Hepatocyte (in vitro differentiated cells): ENCODE data around the gene S100A7. TPM values are rescaled to one million over a fixed set of nuclear protein-coding genes. Genes with fewer than 3 reads are reported as not detected.
A peak's percentile ranks its signal among the peaks of the same experiment; 100 is the strongest.

Source experiments
- DNase-seq: peaks from one replicate; pipeline ENCODE4 v3.0.0-alpha.2; 2016; ENCODE audit warnings: low spot score
- H2AFZ ChIP-seq: fragments of 200-600 bp; sonication (generic); 2 replicates; pipeline ENCODE4 v1.6.0; 2016; ENCODE audit warnings: antibody characterized with exemption, mild to moderate bottlenecking
- H3K27ac ChIP-seq: fragments of 200-600 bp; sonication (generic); 2 replicates; pipeline ENCODE4 v1.5.1; 2016; ENCODE audit warnings: mild to moderate bottlenecking
- H3K27me3 ChIP-seq: fragments of 200-600 bp; sonication (generic); 2 replicates; pipeline ENCODE4 v1.6.1; 2016
- H3K36me3 ChIP-seq: fragments of 200-600 bp; sonication (generic); replicated peaks from 2 replicates; pipeline ENCODE4 v1.5.1; 2016; ENCODE audit warnings: low read depth; ENCODE audit not compliant: insufficient read depth
- H3K4me1 ChIP-seq: fragments of 200-600 bp; sonication (generic); 2 replicates; pipeline ENCODE4 v1.5.1; 2016; ENCODE audit warnings: mild to moderate bottlenecking, moderate library complexity; ENCODE audit not compliant: insufficient read depth
- H3K4me2 ChIP-seq: fragments of 200-600 bp; sonication (generic); 2 replicates; pipeline ENCODE4 v1.6.0; 2016
- H3K4me3 ChIP-seq: fragments of 200-600 bp; sonication (generic); 2 replicates; pipeline ENCODE4 v1.5.1; 2016; ENCODE audit warnings: mild to moderate bottlenecking
- H3K79me2 ChIP-seq: fragments of 200-600 bp; sonication (generic); 2 replicates; pipeline ENCODE4 v1.6.0; 2017; ENCODE audit warnings: mild to moderate bottlenecking
- H3K9me2 ChIP-seq: fragments of 200-600 bp; sonication (generic); replicated peaks from 2 replicates; pipeline ENCODE4 v1.6.0; 2017; ENCODE audit warnings: mild to moderate bottlenecking; ENCODE audit not compliant: insufficient read depth
- H3K9me3 ChIP-seq: fragments of 200-600 bp; sonication (generic); 2 replicates; pipeline ENCODE4 v1.5.1; 2016; ENCODE audit warnings: low read depth, mild to moderate bottlenecking
- H4K20me1 ChIP-seq: fragments of 200-600 bp; sonication (generic); 2 replicates; pipeline ENCODE4 v1.6.0; 2016; ENCODE audit warnings: mild to moderate bottlenecking; ENCODE audit not compliant: insufficient read depth, poor library complexity, severe bottlenecking
- EZH2 ChIP-seq: fragments of 200-600 bp; sonication (generic); IDR thresholded peaks from 2 replicates; pipeline ENCODE4 v1.6.1; 2016; ENCODE audit warnings: antibody characterized with exemption, mild to moderate bottlenecking, borderline replicate concordance
- EZH2phosphoT487 ChIP-seq: fragments of 200-600 bp; sonication (generic); IDR thresholded peaks from one replicate; pipeline ENCODE4 v1.6.1; 2018; ENCODE audit warnings: antibody characterized with exemption, mild to moderate bottlenecking, low read depth, moderate library complexity; ENCODE audit not compliant: unreplicated experiment, severe bottlenecking
- WGBS: methylation state at CpG from one replicate; pipeline ENCODE4 v1.1.6; 2016; ENCODE audit warnings: low lambda C conversion rate; ENCODE audit errors: missing lambda C conversion rate; 5-methylcytosine and 5-hydroxymethylcytosine counted together
- polyA plus RNA-seq: library from polyadenylated mRNA; unstranded; fragments of >200 nt; fragmentation: Nextera tagmentation; extraction: Ambion mirVana; gene quantifications from 2 replicates; pipeline ENCODE4 v1.2.1, GENCODE V29; 2016
- total RNA-seq: library from RNA; depleted of rRNA; stranded (reverse); fragments of >200 nt; gene quantifications from 2 replicates; pipeline ENCODE4 v1.2.3, GENCODE V29; 2014
- TF ChIP-seq, protein P1 (sequence below): fragments of 200-600 bp; sonication (generic); IDR thresholded peaks from 2 replicates; pipeline ENCODE4 v1.5.1; 2016; ENCODE audit warnings: antibody characterized with exemption, mild to moderate bottlenecking; ENCODE audit not compliant: poor library complexity

Gene S100A7
- total and polyA plus RNA-seq, 2 experiments from 2014 or later, result 0.60 to 1.0 TPM

DNA sequence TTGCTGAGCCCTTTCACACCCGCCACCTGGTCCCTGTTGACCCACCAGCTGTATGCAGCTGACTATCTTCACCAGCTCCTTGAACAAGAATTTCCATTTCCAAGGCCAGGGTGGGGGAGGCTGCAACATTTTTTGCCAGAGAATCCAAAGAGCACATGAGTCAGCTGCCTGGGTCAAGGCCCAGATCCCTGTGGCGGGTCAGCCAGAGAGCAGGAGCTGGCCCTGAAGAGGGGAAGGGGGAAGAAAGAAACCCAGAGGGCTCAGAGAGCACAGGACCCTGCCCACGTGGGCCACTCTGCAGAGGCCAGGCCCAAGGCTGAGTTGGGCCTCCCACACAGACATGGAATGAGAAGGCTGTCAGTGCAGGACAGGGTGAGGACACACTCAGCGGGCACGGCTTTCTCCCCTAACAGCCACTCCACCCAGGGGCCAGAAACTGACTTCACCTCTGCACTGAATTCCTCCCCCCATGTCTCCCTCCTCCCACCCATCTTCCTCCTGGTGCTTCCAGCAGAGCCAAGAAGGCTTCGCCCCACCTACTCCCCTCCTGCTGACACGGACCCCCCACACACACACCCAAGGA is 46.5 kb upstream of the S100A7 start:
- H3K36me3 ChIP-seq, result no peaks in the 10 kb centered on the region
- WGBS, result 63% methylated on average over 7 of the region's 7 CpGs
- TF ChIP-seq EZH2phosphoT487 (no peak), EZH2 (no peak)
- TF ChIP-seq, protein P1, sequence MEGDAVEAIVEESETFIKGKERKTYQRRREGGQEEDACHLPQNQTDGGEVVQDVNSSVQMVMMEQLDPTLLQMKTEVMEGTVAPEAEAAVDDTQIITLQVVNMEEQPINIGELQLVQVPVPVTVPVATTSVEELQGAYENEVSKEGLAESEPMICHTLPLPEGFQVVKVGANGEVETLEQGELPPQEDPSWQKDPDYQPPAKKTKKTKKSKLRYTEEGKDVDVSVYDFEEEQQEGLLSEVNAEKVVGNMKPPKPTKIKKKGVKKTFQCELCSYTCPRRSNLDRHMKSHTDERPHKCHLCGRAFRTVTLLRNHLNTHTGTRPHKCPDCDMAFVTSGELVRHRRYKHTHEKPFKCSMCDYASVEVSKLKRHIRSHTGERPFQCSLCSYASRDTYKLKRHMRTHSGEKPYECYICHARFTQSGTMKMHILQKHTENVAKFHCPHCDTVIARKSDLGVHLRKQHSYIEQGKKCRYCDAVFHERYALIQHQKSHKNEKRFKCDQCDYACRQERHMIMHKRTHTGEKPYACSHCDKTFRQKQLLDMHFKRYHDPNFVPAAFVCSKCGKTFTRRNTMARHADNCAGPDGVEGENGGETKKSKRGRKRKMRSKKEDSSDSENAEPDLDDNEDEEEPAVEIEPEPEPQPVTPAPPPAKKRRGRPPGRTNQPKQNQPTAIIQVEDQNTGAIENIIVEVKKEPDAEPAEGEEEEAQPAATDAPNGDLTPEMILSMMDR, result no peak
- H3K4me1 ChIP-seq, result peaks cover 18% of the 10 kb centered on the region
- no peaks in the 10 kb centered on the region for H3K9me2 ChIP-seq
- H3K27me3 ChIP-seq, result no peaks in the 10 kb centered on the region
- peak; percentile 83 for DNase-seq
- H2AFZ ChIP-seq, result no peak overlapping the region
- peak overlapping the region; percentile 41 for H3K4me2 ChIP-seq
- H4K20me1 ChIP-seq, result no peaks in the 10 kb centered on the region
- H3K79me2 ChIP-seq, result no peaks in the 10 kb centered on the region
- peak overlapping the region; percentile 71 for H3K27ac ChIP-seq
- H3K4me3 ChIP-seq, result no peak overlapping the region
- no peaks in the 10 kb centered on the region for H3K9me3 ChIP-seq

- Histone ChIP-seq H2AFZ (no peak overlapping the region), H3K9me3 (no peaks in the 10 kb centered on the region), H3K4me2 (no peak overlapping the region), H3K9me2 (no peaks in the 10 kb centered on the region), H3K27me3 (no peaks in the 10 kb centered on the region), H3K4me1 (peaks cover 18% of the 10 kb centered on the region), H3K79me2 (no peaks in the 10 kb centered on the region), H3K27ac (peak overlapping the region; percentile 41), H4K20me1 (no peaks in the 10 kb centered on the region), H3K4me3 (no peak overlapping the region), H3K36me3 (no peaks in the 10 kb centered on the region)
- 97% methylated on average over 5 of the region's 5 CpGs for WGBS
- no peak for TF ChIP-seq EZH2phosphoT487
- TF ChIP-seq EZH2, result no peak
- TF ChIP-seq, protein P1, result no peak
- DNase-seq, result no peak
Observed at GRCh38 chr1:153506386-153506785, 45.9 kb upstream of the S100A7 start.

GRCh38 chr1:153505576-153505975 is 45.1 kb upstream of the S100A7 start:
- Histone ChIP-seq H3K4me2 (no peak overlapping the region), H3K4me3 (no peak overlapping the region), H4K20me1 (no peaks in the 10 kb centered on the region), H3K27me3 (no peaks in the 10 kb centered on the region), H3K9me3 (no peaks in the 10 kb centered on the region), H3K9me2 (no peaks in the 10 kb centered on the region), H3K79me2 (no peaks in the 10 kb centered on the region), H3K4me1 (peaks cover 18% of the 10 kb centered on the region), H3K27ac (no peak overlapping the region), H2AFZ (no peak overlapping the region), H3K36me3 (no peaks in the 10 kb centered on the region)
- TF ChIP-seq EZH2phosphoT487, result no peak
- TF ChIP-seq EZH2, result no peak
- TF ChIP-seq, protein P1, result no peak
- WGBS, result 82% methylated on average over 1 of the region's 1 CpG
- no peak for DNase-seq
